Measurements from ENCODE around the gene DEAF1.

Gene DEAF1

DNA sequence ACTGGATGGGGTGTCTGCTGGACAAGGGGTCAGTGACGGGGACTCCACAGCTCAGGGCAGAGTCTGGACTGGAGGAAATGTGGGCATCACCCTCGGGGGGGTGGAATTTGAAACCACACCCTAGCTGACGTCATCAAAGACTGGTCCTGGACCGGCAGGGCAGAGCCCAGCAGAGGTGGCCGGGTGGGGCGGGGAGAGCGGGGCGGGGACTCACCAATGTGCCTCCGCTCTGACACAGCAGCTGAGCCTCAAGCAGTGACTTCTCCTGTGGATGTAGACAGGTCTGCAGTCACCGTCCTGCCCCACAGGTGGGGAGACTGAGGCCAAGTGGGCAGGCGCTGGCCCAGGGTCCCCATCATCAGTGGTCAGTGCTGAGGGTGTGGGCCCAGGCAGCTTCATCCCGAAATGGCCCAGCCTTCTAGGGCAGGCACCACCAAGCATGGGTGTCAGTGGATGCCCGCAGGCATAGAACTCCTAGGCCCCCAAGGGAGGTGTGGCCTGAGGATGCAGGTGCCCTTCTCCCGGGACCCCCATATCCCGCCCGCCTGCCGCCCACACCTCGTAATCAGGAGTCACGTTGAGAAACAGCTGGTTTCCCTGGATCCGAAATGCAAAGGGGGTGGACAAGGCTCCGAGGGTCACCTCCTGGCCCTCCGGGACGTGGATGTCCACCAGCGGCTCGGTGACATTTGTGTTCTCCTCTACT, 70.9 kb downstream of the DEAF1 start:
- DNase-seq (ENCODE audit: low read depth) = no peak

DNA sequence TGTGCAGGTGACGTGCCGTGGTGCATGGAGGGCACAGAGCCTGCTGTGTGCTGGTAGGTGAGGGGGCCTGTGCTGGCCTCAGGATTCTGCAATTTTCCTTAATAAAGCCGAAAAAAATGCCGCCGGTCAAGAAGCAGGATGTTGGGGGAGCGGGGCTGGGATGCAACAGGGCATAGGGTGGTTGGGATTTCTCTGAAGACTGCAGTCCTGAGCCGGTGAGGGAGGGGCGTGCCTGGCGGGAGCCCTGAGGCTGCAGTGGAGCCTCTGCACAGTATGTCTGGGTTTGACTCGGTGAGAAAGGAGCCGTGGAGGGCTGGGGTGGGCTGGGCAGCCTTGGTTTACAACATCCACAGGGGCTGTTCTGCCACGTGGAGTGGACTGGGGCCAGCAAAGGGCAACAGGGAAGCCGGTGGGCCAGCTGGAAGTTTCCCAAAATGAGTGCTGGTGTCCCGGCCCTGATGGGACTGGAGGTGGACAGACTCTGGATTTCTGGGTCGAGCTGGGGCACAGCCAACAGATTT, 71.6 kb downstream of the DEAF1 start:
- no peak for DNase-seq (ENCODE audit: low read depth)

DNA sequence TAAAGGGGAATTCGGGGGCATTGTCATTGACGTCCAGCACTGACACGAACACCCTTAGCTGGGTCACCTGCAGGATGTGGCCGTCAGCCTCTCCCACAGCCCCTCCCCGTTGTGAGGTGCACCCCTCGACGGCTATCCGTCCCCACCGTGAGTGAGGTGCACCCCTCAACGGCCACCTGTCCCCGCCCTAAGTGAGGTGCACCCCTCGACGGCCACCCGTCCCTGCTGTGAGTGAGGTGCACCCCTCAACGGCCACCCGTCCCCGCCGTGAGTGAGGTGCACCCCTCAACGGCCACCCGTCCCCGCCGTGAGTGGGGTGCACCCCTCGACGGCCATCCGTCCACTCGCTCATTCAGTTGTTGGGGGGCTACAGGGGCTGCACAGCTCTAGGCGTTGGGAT, 73.2 kb downstream of the DEAF1 start:
- DNase-seq (ENCODE audit: low read depth) = no peak

DNA sequence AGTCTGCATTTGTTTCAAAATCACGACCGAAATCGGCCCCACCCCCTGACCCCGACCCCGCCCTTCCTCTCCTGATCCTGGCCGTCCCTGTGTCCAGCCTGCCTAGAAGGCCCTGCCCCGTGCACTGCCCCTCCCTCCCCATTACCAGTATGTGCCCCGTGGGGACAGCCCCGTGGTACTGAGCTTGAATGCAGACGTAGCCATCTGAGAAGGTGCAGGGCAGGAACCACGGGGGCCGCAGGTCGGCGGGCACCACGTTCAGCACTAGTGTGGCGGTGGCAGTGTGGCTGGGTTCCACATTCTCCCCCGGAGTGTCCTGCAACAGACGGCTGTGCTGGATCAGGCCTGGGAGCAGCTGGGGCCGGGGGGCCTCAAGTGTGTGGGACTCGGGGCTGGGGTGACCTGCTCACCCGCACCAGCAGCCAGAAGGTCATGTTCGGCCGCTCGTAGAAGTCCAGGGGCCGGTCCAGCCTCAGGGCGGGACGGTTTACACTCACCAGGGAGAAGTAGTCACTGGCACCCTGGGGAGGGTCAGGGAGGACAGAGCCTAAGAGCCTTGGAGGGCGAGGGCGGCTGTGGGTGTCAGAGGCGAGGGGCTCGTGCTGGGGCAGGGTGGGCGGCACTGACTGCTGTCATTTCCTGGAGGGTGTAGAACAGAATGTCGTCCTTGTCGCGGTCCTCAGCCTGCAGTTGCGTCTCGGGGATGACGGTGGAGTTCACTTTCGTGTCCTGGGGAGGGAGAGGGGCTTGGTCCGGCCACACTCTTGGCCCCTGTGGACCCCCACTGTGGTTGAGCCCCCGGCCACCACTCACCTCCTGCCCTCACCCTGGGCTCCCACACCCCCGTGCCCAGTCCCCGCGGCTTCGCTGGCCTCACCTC, 73.8 kb downstream of the DEAF1 start:
- no peak for DNase-seq (ENCODE audit: low read depth)

DNA sequence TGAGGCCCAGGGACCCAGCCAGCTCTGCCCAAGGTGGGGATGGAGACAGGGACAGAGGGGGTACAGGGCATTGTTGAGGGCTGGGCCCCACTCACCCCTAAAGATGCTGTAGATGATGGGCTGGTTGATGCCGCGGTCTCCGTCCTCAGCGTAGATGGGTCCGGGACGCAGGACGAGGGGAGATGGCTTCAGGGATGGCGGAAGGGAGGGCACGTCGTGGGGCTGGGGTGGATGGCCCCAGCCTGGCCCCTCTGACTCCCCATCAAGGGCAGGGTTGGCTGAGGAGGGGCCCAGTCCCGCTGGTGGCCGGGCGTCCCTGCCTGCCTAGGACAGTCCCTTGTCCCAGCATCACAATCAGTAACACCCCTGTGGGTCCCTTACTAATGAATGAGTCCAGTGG, 74.8 kb downstream of the DEAF1 start:
- no peak for DNase-seq (ENCODE audit: low read depth)

DNA sequence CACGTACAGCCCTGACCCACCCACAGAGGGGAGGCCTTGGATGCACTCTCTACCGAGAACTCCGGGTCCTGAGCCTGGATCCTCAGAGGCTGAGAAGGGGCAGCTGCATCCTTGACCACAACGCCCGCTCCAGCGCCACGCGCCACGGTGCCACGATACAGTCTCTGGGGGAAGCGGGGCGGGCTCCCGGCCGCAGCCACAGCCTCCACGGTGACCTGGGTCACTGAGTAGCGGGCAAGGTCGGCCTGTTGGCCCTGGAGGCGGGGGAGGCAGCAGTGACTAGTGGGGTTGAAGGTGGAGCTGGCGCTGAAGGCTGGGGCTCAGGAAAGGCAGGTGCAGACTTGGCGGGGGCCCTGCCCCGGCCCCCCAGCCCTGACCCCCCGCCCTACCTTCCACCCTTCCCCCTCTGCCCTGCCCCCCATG, 75.4 kb downstream of the DEAF1 start:
- no peak for DNase-seq (ENCODE audit: low read depth)

DNA sequence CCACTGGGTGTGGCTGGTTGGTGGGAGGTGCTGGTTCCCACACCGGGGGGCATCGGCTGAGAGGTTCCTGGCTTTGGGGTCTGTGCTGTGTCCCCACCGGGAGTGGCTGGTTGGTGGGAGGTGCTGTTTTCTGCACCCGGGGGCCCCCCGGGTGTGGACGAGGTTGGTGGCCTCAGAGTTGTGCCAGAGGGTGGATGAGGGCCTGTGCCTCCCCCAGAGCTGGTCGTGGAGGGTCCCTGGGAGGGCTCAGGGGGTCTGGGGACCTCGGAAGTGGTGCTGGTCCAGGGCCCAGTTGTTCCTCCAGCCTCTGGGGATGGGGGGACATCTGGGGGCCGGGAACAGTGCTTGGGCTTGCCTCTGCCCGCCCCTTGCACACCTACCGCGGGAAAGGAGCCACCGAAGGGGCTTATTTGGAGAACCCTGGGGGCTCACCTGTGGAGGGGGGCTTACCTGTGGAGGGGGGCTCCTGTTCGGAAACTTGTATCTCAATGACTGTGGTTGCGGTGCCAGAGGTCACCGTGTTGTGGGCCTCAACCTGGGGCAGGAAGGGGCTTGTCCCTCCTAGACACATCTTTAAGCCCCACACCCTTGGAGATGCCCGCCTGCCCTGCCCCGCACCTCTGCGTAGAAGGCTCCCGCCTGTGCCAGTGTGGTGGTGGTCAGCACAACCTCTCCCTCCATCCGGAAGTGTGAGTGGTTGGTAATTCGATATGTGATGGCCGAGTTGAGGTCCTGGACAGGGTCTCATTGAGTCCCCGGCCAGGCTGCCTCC, 76.0 kb downstream of the DEAF1 start:
- DNase-seq (ENCODE audit: low read depth) = no peak

DNA sequence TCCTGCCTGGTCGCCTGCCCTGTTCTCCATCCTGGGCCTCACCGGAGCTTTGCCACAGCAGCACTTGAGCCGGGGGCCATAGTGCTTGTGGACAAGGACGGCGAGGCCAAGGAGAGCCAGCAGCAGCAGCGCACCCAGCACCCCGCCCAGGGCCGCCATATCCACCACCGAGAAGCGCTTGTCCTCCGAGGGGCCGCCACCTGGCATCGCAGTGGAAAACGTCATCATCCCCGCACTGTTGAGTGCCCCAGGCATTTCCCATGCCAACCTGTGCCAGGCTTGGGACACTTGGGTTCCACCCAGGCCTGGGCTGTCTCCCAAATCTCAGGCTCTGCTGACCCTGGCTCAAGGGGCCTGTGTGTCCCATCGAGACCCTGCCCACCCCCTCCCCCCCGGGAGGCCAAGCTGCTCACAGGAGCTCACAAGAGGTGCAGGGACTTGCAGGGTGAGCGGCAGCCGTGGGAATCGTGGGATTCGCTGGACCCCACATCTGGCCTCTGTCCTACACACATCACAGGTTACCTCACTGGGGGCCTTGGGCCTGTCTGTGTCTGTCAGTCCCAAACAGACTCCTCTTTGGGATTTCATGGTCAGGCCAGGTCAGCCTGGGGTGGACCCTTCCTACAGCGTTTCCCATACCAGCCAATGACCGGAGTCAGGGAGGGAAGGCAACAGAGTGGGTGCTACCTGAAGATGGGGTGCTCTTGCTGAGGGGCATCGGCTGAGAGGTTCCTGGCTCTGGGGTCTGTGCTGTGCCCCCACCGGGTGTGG, 76.9 kb downstream of the DEAF1 start:
- no peak for DNase-seq (ENCODE audit: low read depth)

DNA sequence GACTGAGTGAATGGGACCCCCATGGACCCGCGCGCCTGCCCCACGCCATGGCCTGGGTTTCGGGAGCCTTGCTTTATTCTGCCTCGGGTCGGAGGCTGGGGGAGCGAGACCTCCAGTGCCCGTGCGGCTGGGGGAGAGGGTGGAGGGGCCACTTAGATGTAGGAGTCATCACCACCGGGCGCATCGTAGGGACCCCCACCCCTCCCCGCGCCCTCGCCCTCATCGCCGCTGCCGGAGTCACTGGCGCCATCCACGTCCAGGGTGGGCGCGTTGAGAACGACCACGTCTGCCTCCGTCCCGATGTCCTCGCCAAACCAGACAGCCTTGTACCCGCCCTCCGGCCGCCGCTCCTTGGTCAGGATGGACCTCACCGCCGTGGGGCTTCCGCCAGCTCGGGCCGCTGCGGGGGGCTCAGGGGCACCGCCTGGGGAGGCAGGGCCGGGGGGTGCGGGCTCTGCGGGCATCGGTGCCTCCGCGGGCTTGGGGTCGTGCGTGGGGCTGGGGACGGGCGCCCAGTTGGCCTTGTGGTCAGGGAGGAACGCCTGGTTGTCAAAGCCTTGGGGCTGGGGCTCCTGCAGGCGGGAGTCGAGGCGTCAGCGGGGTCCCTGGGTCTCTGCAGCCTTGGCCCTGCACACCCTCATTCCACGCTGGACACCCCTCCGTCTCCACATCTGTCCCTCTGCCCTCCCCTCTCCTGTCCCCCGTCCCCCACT, 77.7 kb downstream of the DEAF1 start:
- no peak for DNase-seq (ENCODE audit: low read depth)

DNA sequence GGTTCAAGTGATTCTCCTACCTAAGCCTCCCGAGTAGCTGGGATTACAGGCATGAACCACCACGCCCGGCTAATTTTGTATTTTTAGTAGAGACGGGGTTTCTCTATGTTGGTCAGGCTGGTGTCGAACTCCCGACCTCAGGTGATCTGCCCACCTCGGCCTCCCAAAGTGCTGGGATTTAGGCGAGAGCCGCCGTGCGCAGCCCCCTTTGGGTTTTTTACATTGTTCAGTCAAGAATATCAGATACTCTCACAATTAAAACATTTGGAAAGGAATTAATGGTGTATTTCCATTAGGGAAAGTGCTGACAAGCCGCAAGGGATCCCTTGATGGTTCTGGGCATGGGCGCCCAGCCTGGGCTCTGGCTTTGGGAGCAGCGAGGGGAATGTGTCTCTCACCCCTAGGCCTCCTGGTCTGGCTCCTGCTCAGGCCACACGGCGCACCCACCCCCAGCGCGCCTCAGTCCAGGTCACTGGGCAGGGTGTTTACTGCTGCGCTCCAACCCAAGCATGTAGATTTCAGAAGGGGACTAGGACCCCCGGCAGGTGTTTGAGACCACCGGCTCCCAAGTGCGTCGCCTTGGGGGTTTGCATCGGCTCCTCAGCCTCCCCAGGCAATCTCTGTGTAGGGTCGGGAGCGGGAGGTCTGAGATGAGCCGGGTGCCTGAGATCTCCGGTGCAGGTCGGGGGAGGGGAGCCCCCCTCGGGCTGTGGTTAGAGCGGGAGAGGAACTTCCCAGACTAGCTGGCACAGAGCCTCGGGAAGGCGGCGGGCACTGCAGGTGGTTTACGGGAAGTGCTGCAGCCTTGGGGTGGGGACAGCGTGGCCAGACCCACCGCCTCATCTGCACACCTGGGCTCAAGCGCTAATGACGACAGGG, 78.5 kb downstream of the DEAF1 start:
- DNase-seq (ENCODE audit: low read depth) = no peak

DNA sequence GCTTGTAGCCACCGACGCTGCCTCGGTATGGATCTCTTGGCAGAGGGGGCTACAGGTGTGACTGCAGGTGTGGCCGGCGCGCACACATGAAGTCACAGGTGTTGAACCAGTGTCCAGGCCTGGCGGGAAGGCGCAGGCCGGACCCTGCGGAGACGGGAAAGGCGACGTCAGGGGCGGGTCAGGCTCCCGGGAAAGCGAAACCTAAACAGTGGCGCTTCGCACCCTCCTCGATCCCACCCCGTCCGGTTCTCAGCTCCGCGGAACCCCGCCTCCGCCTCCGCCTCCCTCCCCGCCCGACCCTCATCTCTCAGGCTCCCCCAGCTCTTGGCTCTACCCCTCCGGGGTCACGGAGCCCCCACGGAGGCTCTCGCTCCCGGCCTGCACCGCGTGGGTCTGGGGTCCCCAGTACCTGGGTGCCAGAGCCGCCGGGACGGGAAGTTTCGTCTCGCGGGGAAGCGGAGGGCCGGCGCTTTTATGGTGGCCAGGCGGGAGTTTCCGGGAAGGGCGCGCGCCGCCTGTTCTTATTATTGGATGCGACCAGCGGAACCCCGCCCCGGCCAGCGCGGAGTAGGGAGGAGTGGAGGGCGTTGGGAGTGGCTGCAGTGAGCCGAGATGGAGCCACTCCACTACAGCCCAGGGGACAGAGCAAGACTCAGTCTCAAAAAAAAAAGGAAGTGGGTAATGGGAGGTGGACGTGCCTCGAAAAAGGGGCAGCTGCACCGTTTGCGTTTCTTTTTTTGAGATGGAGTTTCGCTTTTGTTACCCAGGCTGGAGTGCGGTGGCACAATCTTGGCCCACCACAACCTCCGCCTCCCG, 79.3 kb downstream of the DEAF1 start, which contains the start of gene IRF7:
Gene IRF7, minus strand, starts transcription at position 447 of the 816 bp plus-strand sequence. CDS start 586 bp downstream, outside the sequence.
- peak; percentile 62 for DNase-seq (ENCODE audit: low read depth)

DNA sequence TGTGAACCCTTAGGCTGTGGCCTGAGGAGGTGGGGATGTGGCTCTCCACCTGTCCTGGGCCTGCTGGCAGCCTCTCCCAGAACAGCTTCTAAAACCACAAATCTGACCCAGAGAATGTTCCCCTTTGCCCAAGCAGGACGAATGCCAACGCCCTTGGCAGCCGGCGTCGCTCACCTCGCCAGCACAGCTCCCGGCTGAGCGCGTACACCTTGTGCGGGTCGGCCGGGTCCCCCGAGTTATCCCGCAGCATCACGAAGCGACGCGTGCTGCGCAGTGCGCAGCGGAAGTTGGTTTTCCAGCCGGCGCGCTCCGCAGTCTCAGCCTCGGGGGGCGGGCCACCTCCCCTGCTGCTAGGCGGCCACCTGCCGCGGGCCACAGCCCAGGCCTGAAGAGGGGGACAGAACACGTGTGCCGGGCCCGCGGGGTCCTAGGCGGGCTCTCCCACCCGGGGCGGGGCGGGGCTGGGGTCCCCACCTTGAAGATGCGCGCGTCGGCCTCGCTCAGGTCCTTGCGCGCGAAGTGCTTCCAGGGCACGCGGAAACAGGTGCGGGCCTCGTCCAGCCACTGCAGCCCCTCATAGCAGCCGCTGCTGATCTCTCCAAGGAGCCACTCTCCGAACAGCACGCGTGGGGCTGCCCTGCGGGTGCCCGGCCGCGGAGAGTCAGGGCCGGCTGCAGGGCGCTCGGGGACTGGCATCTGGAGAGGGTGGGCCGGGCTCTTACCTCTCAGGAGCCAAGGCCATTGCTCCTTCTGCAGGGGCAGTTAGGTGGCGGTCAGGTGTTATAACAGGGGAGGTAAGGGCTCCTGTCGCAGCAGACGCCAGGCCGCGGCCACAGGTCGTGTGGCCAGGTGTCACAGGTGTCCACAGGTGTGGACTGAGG, 80.2 kb downstream of the DEAF1 start:
- no peak for DNase-seq (ENCODE audit: low read depth)

DNA sequence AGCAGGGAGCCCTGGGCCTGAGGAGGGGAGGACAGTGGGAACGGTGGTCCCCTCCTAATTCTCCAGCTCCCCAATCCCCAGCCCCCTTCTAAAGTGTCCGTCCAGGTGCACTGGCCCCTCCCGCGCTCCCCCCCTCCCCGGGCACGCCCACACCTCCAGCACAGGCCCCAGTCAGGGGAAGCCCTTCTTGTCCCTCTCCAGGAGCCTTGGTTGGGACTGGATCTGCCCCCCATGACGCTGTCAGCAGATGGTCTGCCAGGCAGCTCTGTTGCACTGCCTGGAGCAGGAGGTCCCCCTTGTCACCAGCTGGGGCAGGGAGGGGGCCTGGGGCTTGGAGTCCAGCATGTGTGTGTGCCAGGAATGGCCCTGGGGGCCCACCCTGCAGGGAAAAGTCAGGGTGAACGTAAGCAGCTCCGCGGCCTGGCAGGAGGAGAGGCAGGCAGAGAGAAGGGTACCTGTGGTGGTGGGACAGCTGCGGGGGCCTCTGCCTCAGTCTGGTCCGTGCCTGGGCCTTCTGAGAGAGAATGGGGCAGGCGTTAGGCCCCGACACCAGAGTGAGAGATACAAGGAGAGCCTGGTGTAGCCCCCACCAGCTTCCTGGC, 80.9 kb downstream of the DEAF1 start:
- no peak for DNase-seq (ENCODE audit: low read depth)

DNA sequence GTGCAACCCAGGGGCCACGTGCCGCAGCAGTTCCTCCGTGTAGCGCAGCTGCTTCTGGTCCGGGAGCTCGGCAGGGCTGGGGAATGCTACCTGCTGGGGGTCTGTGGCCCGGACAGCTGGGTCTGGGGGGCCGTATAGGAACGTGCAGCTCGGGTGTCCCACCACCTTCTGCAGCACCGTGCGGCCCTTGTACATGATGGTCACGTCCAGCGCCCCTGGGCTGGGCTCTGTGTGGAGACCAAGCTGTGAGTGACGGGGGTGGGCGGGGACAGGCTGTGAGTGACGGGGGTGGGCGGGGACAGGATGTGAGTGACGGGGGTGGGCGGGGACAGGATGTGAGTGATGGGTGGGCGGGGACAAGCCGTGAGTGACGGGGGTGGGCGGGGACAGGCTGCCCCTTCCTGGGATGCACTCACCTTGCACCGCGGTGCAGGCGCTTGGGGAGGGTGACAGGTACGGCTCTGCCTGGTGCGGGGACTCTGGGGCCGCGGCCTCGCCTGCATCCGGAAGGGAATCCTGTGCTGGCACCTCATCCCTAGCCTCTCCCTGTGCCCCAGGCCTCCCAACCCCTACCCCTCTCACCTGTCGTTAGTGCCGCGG, 81.6 kb downstream of the DEAF1 start:
- peak; percentile 56 for DNase-seq (ENCODE audit: low read depth)

DNA sequence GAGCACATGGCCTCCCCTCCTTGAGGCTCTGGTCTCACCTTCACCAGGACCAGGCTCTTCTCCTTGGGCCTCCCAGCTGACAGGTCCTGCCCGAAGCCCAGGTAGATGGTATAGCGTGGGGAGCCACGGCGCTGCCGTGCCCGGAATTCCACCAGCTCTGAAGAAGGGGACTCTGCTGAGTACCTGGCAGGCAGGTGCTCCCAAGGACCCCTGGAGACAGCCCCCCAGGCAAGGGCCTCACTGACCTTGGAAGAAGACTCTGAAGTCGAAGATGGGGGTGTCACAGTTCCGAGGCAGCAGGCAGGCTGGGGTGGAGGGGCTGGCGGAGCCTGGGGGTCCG, 82.1 kb downstream of the DEAF1 start:
- DNase-seq (ENCODE audit: low read depth) = no peak

DNA sequence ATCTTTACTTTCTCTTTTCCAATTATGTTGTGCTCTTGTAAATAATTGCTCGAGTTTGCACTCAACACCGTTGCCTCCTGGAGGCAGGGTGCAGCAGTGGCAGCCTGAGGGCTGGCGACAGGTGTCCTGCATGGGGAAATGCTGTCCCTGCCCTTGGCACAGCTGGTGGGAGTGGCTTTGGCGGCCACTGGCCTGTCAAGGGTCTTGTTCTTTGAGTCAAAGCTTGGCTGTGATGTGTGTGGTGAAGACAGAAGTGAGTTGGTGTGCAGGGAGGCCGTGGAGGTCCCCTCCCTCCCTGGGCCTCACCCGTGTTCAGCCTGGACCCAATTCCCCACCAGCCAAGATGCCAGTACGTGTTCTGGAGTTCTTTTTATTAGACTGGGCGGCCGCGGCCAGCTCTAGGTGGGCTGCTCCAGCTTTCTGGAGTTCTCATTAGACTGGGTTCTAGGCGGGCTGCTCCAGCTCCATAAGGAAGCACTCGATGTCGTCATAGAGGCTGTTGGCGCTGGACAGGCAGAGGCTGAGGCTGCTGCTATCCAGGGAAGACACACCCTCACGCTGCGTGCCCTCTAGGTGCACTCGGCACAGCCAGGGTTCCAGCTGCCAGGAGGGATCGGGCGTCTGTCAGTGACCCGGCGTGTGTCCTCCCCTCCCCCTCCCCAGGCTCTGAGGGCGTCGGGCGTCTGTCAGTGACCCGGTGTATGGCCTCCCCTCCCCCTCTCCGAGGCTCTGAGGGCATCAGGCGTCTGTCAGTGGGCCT, 82.6 kb downstream of the DEAF1 start:
- no peak for DNase-seq (ENCODE audit: low read depth)
